Subcutaneous abdominal adipose tissue (tissue), 5 donors: Measurements from ENCODE around the gene STAG1.
A peak's percentile ranks its signal among the peaks of the same experiment; 100 is the strongest.
"Not testable (repeated sequence)": the region's sequence is repeated elsewhere in the genome, so short reads cannot be mapped to it uniquely, and the experiment has no call there.

ENCODE experiments used
- H3K27ac ChIP-seq: one replicate; pipeline ENCODE4 v1.7.0; 2013; ENCODE audit warnings: low read depth, mild to moderate bottlenecking, inconsistent platforms, low read length, moderate library complexity
- H3K27me3 ChIP-seq, 5 donors: one replicate each; pipeline ENCODE4 v1.7.0; 2013; ENCODE audit warnings: low read length in 5 of 5, inconsistent platforms in 1 of 5; ENCODE audit not compliant: control insufficient read depth in 5 of 5, insufficient read depth in 4 of 5
- H3K36me3 ChIP-seq, 5 donors: one replicate each; pipeline ENCODE4 v1.7.0; 2013; ENCODE audit warnings: low read length in 5 of 5; ENCODE audit not compliant: control insufficient read depth in 5 of 5, insufficient read depth in 5 of 5
- H3K4me1 ChIP-seq, 5 donors: one replicate each; pipeline ENCODE4 v1.7.0; 2013; ENCODE audit warnings: low read length in 5 of 5, mild to moderate bottlenecking in 3 of 5, moderate library complexity in 1 of 5; ENCODE audit not compliant: control insufficient read depth in 5 of 5, insufficient read depth in 5 of 5
- H3K4me3 ChIP-seq, 5 donors: one replicate each; pipeline ENCODE4 v1.7.0; 2013; ENCODE audit warnings: low read length in 5 of 5, low read depth in 1 of 5
- H3K9ac ChIP-seq, 5 donors: one replicate each; pipeline ENCODE4 v1.7.0; 2013; ENCODE audit warnings: low read length in 5 of 5, mild to moderate bottlenecking in 4 of 5, moderate library complexity in 3 of 5
- H3K9me3 ChIP-seq, 5 donors: one replicate each; pipeline ENCODE4 v1.7.0; 2013; ENCODE audit warnings: low read length in 5 of 5; ENCODE audit not compliant: control insufficient read depth in 5 of 5
- donor health status: healthy.
- donor health status: healthy.
- donor health status: healthy.
- donor health status: healthy.
- donor health status: healthy.

STAG1 gene

GRCh38 chr3:136772709-136773108, 20.5 kb upstream of the STAG1 start:
- Histone ChIP-seq H3K9me3 (no peaks in the 10 kb centered on the region), H3K4me1 (no peaks in the 10 kb centered on the region), H3K36me3 (no peaks in the 10 kb centered on the region), H3K27me3 (no peaks in the 10 kb centered on the region), H3K4me3 (no peak overlapping the region), H3K27ac (no peak overlapping the region), H3K9ac (no peak overlapping the region)

- Histone ChIP-seq H3K27ac (peak overlapping the region; percentile 64), H3K9ac (peak overlapping the region in 4 of 5 donors; percentile 30 to 75 (median 50)), H3K4me3 (peak overlapping the region in 3 of 5 donors; percentile 37 to 46 (median 46)), H3K4me1 (peaks cover 2 to 10% (median 6%) of the 10 kb centered on the region in 5 donors)
- H3K36me3 ChIP-seq, H3K27me3 ChIP-seq, H3K9me3 ChIP-seq: not testable (repeated sequence)
These were observed 6.3 kb upstream of the STAG1 start for GRCh38 chr3:136758160-136759102.

- no peak overlapping the region for H3K9ac ChIP-seq
- H3K27ac ChIP-seq, result no peak overlapping the region
- H3K9me3 ChIP-seq, result no peaks in the 10 kb centered on the region
- H3K27me3 ChIP-seq, result no peaks in the 10 kb centered on the region
- no peak overlapping the region for H3K4me3 ChIP-seq
- H3K36me3 ChIP-seq, result no peaks in the 10 kb centered on the region
- H3K4me1 ChIP-seq, result peaks cover 2 to 21% (median 19%) of the 10 kb centered on the region in 5 donors
These were observed 3.0 kb upstream of the STAG1 start for GRCh38 chr3:136755192-136755591.

- no peaks in the 10 kb centered on the region for H3K9me3 ChIP-seq
- H3K9ac ChIP-seq, result peak overlapping the region; percentile 71 to 95 (median 83)
- peaks cover 2 to 35% (median 32%) of the 10 kb centered on the region in 5 donors for H3K4me1 ChIP-seq
- peak overlapping the region; percentile 97 for H3K27ac ChIP-seq
- H3K4me3 ChIP-seq, result peak overlapping the region; percentile 65 to 83 (median 79)
- no peaks in the 10 kb centered on the region for H3K36me3 ChIP-seq
- H3K27me3 ChIP-seq, result no peaks in the 10 kb centered on the region
These were observed 1.3 kb upstream of the STAG1 start for GRCh38 chr3:136753326-136753939.

- H3K36me3 ChIP-seq, result no peaks in the 10 kb centered on the region
- H3K27me3 ChIP-seq, result no peaks in the 10 kb centered on the region
- peak overlapping the region; percentile 97 for H3K27ac ChIP-seq
- H3K9me3 ChIP-seq, result no peaks in the 10 kb centered on the region
- peaks cover 2 to 35% (median 31%) of the 10 kb centered on the region in 5 donors for H3K4me1 ChIP-seq
- H3K4me3 ChIP-seq, result peak overlapping the region; percentile 65 to 83 (median 79)
- peak overlapping the region; percentile 71 to 95 (median 83) for H3K9ac ChIP-seq
These were observed 496 bp upstream of the STAG1 start for GRCh38 chr3:136752422-136753325.

- Histone ChIP-seq H3K9me3 (no peaks in the 10 kb centered on the region), H3K4me1 (peaks cover 2 to 36% (median 32%) of the 10 kb centered on the region in 5 donors), H3K9ac (peak overlapping the region; percentile 63 to 97 (median 92)), H3K36me3 (no peaks in the 10 kb centered on the region), H3K27me3 (no peaks in the 10 kb centered on the region), H3K4me3 (peak overlapping the region; percentile 71 to 92 (median 79)), H3K27ac (peak overlapping the region; percentile 97)
These were observed 634 bp downstream of the STAG1 start for GRCh38 chr3:136751316-136752171.

GRCh38 chr3:136750897-136751315, 1.3 kb downstream of the STAG1 start:
- Histone ChIP-seq H3K4me3 (peak overlapping the region; percentile 71 to 92 (median 79)), H3K9me3 (no peaks in the 10 kb centered on the region), H3K27ac (peak overlapping the region; percentile 97), H3K36me3 (no peaks in the 10 kb centered on the region), H3K9ac (peak overlapping the region; percentile 74 to 97 (median 92)), H3K4me1 (peaks cover 2 to 39% (median 32%) of the 10 kb centered on the region in 5 donors), H3K27me3 (no peaks in the 10 kb centered on the region)

- H3K4me1 ChIP-seq, result peaks cover 2 to 40% (median 32%) of the 10 kb centered on the region in 5 donors
- no peaks in the 10 kb centered on the region for H3K27me3 ChIP-seq
- peak overlapping the region; percentile 71 to 92 (median 79) for H3K4me3 ChIP-seq
- no peaks in the 10 kb centered on the region for H3K9me3 ChIP-seq
- peak overlapping the region; percentile 74 to 97 (median 92) for H3K9ac ChIP-seq
- H3K27ac ChIP-seq, result peak overlapping the region; percentile 97
- no peaks in the 10 kb centered on the region for H3K36me3 ChIP-seq
These were observed 1.8 kb downstream of the STAG1 start for GRCh38 chr3:136750209-136750896.
